DMS53 (cell line): ENCODE results near the gene RHBDF1.
A peak's percentile ranks its signal among the peaks of the same experiment; 100 is the strongest.
"Not testable (repeated sequence)": the region's sequence is repeated elsewhere in the genome, so short reads cannot be mapped to it uniquely, and the experiment has no call there.

ENCODE experiments used
- DNase-seq: peaks from one replicate; lab custom pipeline; 2025; lab: John Stamatoyannopoulos, UW

Gene RHBDF1

DNA sequence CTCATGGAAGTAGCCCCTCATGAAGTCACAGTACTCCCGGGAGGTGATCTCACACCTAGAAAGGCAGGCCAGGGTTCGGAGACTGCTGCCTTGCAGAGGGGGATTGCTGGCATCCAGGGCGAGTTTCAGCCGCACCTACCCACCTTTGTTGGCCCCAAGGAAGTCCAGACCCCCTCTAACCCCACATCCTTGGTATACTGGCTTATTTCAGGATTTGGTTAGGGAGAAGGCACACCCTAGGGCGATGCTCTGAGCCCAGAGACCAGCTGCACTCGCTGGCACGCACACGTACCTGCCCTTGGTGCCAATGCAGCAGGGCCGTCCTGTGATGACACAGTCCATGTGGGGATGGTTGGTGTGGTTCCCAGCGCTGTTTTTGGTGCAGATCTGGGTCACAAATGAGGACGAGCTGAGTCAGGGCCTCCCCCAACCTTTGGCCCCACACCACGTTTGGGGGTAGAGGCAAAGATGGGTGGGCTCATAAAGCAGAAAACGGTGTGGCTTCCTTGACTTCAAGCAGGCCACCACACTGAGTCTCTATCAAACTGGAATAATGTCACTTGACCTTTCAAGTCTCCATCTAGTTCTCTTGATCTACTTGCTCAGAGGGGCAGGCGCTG is 12.9 kb downstream of the RHBDF1 start:
- DNase-seq, result no peak

DNA sequence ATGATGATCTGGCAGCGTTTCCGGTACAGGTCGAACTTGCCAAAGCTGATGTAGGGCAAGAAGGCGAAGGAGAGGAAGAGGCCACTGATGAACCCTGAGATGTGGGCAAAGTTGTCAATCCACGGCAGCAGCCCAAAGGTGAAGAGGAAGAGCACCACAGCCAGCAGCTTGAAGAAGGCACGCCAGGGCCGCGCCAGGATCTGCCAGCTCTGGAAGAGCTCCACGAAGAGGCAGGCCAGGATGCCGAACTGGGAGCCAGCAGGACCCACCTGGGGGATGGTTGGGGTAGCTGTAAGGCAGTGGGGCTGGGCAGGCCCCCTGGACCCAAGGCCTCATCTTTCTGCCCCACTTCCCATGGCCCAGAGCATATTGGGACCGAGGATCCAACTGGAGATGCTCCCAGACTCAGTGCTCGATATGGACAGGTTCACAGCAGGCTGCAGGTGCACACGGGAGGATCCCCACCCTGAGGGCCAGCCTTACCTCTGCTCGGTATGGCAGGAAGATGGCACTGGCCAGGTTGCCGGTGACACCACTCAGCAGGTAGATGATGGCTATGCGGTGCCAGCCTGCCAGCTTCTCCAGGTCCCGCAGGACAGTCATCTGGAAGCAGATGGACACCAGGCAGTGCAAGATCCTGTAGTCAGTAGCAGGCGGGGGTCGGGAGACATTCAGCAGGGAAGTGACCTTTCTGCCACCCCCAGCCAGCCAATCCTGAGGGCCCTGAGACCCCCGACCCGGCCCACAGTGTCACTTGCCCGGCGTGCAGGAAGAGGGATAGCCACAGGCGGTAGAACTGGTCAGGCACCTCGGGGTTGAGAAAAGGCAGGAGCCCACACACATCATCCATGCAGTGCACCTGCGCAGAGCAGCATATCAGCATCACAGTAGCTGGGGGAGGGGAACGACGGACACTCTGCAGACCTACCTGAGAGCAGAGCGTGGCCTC is 13.7 kb downstream of the RHBDF1 start:
- no peak for DNase-seq

- DNase-seq, result no peak
These were observed 14.7 kb downstream of the RHBDF1 start for GRCh38 chr16:57711-58110.

GRCh38 chr16:56231-56927 is 16.1 kb downstream of the RHBDF1 start:
- DNase-seq, result no peak

DNA sequence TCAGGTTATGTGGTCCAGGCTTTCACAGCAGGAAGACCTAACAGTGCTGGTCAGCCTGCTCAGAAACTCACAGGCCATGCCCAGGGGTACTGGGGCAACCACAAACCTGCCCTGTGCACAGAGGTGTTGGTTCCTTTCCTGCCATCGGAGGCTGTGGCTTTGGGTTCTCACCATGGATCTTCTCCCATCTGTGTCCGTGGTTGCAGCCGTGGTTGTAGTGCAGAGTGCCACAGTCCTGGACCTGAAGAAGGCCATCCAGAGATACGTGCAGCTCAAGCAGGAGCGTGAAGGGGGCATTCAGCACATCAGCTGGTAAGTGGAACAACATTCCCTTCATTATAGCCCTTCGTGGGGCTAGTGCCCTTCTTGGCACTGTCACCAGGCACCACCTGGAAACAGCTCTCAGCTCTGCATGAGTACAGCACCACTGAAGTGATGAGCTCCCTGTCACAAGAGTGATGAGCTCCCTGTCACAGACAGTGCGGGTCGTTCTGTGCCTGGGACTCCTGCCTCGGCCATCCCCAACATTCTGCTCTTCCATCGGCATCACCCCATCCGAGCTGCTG is 16.8 kb downstream of the RHBDF1 start:
- no peak for DNase-seq

- no peak for DNase-seq
These were observed 18.2 kb downstream of the RHBDF1 start for GRCh38 chr16:54237-54581.

DNA sequence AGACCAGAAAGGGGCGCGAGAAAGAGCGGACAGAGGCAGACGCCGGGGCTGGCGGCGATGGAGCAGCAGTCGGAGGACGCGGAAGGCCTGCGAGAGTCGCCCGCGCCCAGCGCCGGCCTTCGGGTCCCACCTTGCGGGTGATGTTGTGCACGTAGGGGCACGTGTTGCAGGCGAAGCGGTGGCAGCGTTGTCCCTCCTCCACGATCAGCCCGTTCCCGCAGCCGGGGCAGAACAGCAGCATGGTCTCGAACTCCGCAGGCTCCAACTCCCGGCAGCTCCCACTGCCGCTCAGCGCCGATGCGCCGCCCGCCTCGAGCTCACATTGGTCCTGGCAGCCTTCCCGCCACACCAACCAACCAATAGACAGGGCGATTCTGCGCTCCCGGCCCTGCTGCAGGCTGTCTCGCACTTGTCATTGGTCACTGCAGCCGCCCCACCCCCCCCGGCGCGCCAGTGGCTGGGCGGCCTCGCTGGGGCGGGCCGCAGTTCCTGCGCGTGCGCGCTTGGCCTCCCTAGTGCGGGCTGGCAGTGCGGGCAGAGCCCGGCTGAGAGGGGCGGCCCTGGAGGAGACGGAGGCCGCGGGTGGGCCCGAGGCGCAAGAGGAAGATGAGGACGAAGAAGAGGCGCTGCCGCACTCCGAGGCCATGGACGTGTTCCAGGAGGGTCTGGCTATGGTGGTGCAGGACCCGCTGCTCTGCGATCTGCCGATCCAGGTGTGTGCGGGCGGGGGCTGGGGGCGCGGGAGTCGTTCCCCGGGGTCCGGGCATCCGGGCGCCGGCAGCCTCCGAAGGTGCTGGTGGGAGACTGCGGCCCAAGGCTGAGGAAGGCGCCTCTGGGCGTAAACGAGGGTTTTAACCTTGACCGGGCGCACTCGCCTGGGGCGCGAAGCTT is 18.8 kb downstream of the RHBDF1 start, which contains the start of the genes POLR3K and SNRNP25:
Gene POLR3K (minus strand): TSS at position 263 of the 891 bp plus-strand sequence. CDS start 22 bp downstream, at position 241.
Gene SNRNP25 (plus strand): TSS at position 483 of the 891 bp plus-strand sequence. CDS start 189 bp downstream, at position 672.
- peak; percentile 97 for DNase-seq

- DNase-seq, result no peak
These were observed 21.5 kb downstream of the RHBDF1 start for GRCh38 chr16:50769-51591.

DNA sequence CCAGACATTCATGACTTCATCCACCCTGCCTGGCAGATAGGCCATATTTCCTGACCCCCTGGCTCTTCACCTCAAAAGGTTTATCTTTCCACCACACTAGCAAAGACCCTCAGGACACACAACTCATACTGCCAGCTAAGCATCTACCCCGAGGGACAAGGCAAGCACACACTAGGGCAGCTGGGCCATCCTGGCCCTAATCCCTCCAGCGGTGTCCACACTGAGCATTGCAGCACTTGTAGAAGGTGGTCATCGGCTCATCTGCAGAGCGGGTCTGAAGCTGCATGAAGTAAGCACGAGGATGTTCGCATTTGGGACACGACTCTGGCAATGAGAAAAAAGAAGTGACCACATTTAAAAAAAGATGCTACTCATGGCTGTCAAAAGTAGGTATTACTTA is 25.2 kb downstream of the RHBDF1 start:
- no peak for DNase-seq

- DNase-seq, result not testable (repeated sequence)
These were observed 25.9 kb downstream of the RHBDF1 start for GRCh38 chr16:46510-46909.

- DNase-seq, result peak; percentile 69
These were observed 27.0 kb downstream of the RHBDF1 start for GRCh38 chr16:45454-45853.

GRCh38 chr16:44655-45054 is 27.8 kb downstream of the RHBDF1 start:
- no peak for DNase-seq

DNA sequence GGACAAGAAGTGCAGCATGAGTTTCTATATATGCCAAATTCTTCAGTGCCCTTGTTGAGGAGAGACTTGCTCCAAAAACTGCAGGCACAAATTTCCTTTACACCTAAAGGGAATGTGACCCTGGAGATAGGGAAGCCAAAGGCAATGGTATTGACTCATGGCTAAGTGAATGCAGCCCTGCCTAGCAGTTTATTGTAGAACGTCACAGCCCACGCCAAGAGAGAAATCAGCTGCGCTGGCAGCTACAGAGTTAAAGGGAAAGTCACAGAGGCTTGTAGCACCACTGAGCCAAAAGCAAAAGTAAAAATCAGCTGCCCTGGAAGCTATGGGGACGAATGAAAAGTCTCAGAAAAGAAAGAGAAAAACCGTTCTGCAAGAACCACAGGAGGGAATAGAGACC is 29.1 kb downstream of the RHBDF1 start:
- no peak for DNase-seq

DNA sequence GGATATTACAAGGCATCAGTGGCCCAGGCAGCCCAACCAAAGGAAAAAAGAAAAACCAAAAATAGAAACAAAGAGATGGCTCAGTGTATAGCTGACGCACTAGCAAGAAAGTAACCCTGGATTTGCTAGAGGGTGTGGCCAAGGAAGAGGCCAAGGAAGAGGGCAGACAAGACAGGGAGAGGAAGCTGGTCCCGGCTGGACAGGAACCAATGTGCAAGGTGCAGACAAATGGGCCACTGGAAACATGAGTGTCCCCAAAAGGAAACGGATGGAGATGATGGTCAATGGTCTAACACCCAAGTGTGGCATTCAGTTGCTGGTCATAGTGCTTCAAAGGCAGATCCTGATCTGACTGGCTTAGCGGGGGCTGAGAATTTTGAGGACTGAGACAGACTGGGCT is 29.7 kb downstream of the RHBDF1 start:
- no peak for DNase-seq

DNA sequence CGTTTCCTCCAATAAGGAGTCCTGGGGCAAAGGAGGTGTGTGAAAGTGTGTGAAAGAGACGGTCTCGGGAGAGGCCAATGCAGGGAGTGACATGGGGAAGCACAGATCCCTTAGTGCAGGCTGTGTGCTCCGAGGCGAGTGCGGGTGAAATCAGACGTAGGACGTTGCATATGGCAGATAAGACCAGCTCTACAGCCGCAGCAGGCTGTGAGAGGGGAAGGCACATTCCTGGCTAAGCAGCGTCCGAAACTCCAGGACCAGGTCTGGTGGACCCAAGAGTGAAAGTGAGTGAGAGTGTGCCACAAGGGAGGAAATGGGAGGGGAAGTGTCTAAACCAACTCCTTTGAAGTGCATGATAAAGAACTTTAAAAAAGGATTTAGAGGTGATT is 30.4 kb downstream of the RHBDF1 start:
- no peak for DNase-seq

GRCh38 chr16:41439-42068 is 30.9 kb downstream of the RHBDF1 start:
- DNase-seq, result no peak

- DNase-seq, result peak; percentile 92
These were observed 33.2 kb downstream of the RHBDF1 start for GRCh38 chr16:38941-39892.

- DNase-seq, result not testable (repeated sequence)
These were observed 34.2 kb downstream of the RHBDF1 start for GRCh38 chr16:38206-38605.

DNA sequence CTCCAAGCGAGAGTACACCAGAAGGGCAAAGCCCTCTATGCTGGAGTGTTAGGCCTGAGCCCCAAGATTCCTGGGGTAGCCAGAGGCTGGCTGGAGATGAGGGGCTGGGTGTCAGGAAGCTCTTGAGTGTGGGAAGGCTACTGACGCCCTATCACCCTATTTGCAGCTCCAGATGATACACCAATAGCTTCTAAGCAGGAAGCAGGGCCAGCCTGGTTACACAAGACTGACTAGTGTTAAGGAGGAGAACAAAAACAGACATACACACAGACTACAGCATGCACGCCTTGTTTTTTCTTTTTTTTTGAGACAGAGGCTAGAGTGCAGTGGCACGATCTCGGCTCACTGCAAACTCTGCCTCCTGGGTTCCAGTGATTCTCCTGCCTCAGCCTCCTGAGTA is 34.9 kb downstream of the RHBDF1 start:
- no peak for DNase-seq
